ENCODE measurements around the gene CAMTA1. TPM values are rescaled to one million over a fixed set of nuclear protein-coding genes. Genes with fewer than 3 reads are reported as not detected.

The CAMTA1 gene
- polyA plus RNA-seq, 1 donor (not counting 4 experiments of a cell fraction or from before 2014, with no cell fraction given), result 51.4 TPM

DNA sequence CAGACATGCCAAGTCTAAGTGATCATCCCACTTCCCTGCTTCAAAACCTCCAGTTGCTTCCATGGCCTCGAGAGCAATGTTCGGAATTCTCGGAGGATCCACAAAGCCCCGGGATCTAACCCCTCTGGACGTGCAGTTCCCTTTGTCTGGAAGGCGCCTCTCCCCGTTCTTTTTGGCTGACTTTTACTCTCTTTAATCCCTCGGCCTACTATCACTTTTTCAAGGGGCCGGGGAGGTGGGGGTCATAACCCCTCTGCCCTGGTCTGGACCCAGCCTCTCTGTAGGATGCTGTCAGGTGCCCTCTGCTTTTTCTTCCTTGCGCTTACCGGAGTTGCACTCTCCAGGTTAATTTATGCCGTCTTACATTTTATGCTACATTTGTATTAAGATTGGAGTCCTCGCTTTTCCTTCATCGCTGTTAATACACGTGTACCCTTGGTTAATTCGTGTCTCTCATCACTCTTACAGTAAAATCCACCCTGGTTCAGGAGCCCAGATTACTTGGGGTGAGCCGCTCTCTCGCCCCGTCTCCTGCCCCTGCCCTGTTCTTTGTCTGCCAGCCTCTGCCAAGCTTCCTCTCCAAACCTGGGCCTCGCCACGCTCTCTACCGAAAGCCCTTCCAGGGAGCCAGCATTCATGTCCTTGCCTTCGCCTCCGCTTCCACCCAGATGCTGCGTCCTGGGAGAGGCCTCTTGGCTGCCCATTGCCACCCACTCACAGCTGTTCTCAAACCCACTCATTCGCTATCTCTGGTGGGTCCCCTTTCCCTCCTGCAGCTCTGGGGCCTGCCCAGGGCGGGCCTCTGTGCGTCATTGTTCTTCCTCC is 448.6 kb downstream of the CAMTA1 start:
- Histone ChIP-seq H2AFZ (ENCODE audit: control insufficient read depth, low read length) (no peak overlapping the region), H3K27me3 (ENCODE audit: control insufficient read depth, extremely low read depth, insufficient read depth, low read length) (peaks cover 12% of the 10 kb centered on the region), H3K4me1 (ENCODE audit: control insufficient read depth, extremely low read depth, insufficient read depth, low read length) (no peaks in the 10 kb centered on the region), H3K4me3 (ENCODE audit: control insufficient read depth in 2 of 3, extremely low read depth in 1 of 3, insufficient read depth in 2 of 3, low read depth in 1 of 3, low read length in 3 of 3) (no peak overlapping the region), H4K20me1 (ENCODE audit: control insufficient read depth, extremely low read depth, insufficient read depth, low read length) (no peaks in the 10 kb centered on the region), H3K9me1 (ENCODE audit: control insufficient read depth, extremely low read depth, insufficient read depth, low read length) (no peaks in the 10 kb centered on the region), H3K79me2 (ENCODE audit: control insufficient read depth, insufficient read depth, low read length) (no peaks in the 10 kb centered on the region), H3K27ac (ENCODE audit: control insufficient read depth, insufficient read depth, low read length) (no peak overlapping the region), H3K36me3 (ENCODE audit: control insufficient read depth in 2 of 2, extremely low read depth in 1 of 2, insufficient read depth in 2 of 2, low read length in 2 of 2) (no peaks in the 10 kb centered on the region), H3K9me3 (ENCODE audit: control insufficient read depth, low read depth, low read length) (no peaks in the 10 kb centered on the region), H3K4me2 (ENCODE audit: control insufficient read depth, extremely low read depth, insufficient read depth, low read depth, low read length) (no peak overlapping the region), H3K9ac (ENCODE audit: control insufficient read depth, extremely low read depth, insufficient read depth, low read length) (no peak overlapping the region)
- dilution Hi-C loops (cut with MboI; ENCODE audit: extremely low pct_ligation_motif_present, low sequenced_read_pairs), result no loop called here
- FAIRE-seq, result no peak
- no peak for DNase-seq (ENCODE audit: low read depth, low spot score)
- TF ChIP-seq, protein P1, sequence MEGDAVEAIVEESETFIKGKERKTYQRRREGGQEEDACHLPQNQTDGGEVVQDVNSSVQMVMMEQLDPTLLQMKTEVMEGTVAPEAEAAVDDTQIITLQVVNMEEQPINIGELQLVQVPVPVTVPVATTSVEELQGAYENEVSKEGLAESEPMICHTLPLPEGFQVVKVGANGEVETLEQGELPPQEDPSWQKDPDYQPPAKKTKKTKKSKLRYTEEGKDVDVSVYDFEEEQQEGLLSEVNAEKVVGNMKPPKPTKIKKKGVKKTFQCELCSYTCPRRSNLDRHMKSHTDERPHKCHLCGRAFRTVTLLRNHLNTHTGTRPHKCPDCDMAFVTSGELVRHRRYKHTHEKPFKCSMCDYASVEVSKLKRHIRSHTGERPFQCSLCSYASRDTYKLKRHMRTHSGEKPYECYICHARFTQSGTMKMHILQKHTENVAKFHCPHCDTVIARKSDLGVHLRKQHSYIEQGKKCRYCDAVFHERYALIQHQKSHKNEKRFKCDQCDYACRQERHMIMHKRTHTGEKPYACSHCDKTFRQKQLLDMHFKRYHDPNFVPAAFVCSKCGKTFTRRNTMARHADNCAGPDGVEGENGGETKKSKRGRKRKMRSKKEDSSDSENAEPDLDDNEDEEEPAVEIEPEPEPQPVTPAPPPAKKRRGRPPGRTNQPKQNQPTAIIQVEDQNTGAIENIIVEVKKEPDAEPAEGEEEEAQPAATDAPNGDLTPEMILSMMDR (optimal IDR thresholded peaks at IDR 0.05 in 1 of 3, IDR thresholded peaks at IDR 0.05 in 1 of 3, conservative IDR thresholded peaks at IDR 0.05 in 1 of 3; ENCODE audit: extremely low read depth in 1 of 3, insufficient read depth in 2 of 3, low read length in 3 of 3), result no peak
- TF ChIP-seq EZH2 (IDR thresholded peaks at IDR 0.05; ENCODE audit: low read length), result no peak

DNA sequence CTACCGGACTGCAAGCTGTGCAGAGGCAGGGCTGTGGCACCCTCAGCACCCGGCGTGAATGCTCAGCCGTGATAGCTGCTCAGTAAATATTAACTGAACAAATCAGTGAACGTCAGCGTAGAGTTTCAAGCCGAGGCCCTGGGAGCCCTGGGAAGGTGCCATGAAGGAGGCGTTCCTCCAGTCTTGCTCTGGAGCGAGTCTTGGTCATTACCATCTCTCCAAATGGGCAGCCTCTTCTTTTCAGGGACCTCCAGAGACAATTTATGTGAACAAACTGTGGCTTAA is 449.2 kb downstream of the CAMTA1 start:
- FAIRE-seq, result no peak
- H3K27me3 ChIP-seq (ENCODE audit: control insufficient read depth, extremely low read depth, insufficient read depth, low read length), result peaks cover 12% of the 10 kb centered on the region

More for the DNA sequence above, 449.2 kb downstream of the CAMTA1 start:
- no peak overlapping the region for H3K4me2 ChIP-seq (ENCODE audit: control insufficient read depth, extremely low read depth, insufficient read depth, low read depth, low read length)
- no peak overlapping the region for H3K9ac ChIP-seq (ENCODE audit: control insufficient read depth, extremely low read depth, insufficient read depth, low read length)
- no peak overlapping the region for H2AFZ ChIP-seq (ENCODE audit: control insufficient read depth, low read length)
- no peaks in the 10 kb centered on the region for H3K4me1 ChIP-seq (ENCODE audit: control insufficient read depth, extremely low read depth, insufficient read depth, low read length)
- no peaks in the 10 kb centered on the region for H3K9me3 ChIP-seq (ENCODE audit: control insufficient read depth, low read depth, low read length)
- TF ChIP-seq, protein P1 (optimal IDR thresholded peaks at IDR 0.05 in 1 of 3, IDR thresholded peaks at IDR 0.05 in 1 of 3, conservative IDR thresholded peaks at IDR 0.05 in 1 of 3; ENCODE audit: extremely low read depth in 1 of 3, insufficient read depth in 2 of 3, low read length in 3 of 3), result no peak
- no peak for TF ChIP-seq EZH2 (IDR thresholded peaks at IDR 0.05; ENCODE audit: low read length)
- no peak for DNase-seq (ENCODE audit: low read depth, low spot score)
- H3K36me3 ChIP-seq (ENCODE audit: control insufficient read depth in 2 of 2, extremely low read depth in 1 of 2, insufficient read depth in 2 of 2, low read length in 2 of 2), result no peaks in the 10 kb centered on the region
- H3K9me1 ChIP-seq (ENCODE audit: control insufficient read depth, extremely low read depth, insufficient read depth, low read length), result no peaks in the 10 kb centered on the region
- H4K20me1 ChIP-seq (ENCODE audit: control insufficient read depth, extremely low read depth, insufficient read depth, low read length), result no peaks in the 10 kb centered on the region
- dilution Hi-C loops (cut with MboI; ENCODE audit: extremely low pct_ligation_motif_present, low sequenced_read_pairs), result no loop called here
- H3K4me3 ChIP-seq (ENCODE audit: control insufficient read depth in 2 of 3, extremely low read depth in 1 of 3, insufficient read depth in 2 of 3, low read depth in 1 of 3, low read length in 3 of 3), result no peak overlapping the region
- H3K27ac ChIP-seq (ENCODE audit: control insufficient read depth, insufficient read depth, low read length), result no peak overlapping the region
- no peaks in the 10 kb centered on the region for H3K79me2 ChIP-seq (ENCODE audit: control insufficient read depth, insufficient read depth, low read length)

Measured in keratinocyte (primary cell).